Measurements from ENCODE around the gene SYNGAP1.
A peak's percentile ranks its signal among the peaks of the same experiment; 100 is the strongest.

Gene SYNGAP1

DNA sequence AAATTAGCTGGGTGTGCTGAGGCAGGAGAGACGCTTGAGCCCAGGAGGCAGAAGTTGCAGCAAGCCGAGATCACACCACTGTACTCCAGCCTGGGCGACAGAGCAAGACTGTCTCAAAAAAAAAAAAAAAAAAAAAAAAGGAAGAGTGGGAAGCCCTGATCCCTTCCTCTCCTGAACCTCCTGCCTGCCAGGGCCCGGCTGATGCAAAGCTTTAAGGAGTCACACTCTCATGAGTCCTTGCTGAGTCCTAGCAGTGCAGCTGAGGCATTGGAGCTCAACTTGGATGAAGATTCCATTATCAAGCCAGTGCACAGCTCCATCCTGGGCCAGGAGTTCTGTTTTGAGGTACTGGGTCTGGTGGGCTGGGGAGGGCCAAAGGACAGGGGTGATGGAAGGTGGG, 15.1 kb downstream of the SYNGAP1 start:
- DNase-seq = no peak

DNA sequence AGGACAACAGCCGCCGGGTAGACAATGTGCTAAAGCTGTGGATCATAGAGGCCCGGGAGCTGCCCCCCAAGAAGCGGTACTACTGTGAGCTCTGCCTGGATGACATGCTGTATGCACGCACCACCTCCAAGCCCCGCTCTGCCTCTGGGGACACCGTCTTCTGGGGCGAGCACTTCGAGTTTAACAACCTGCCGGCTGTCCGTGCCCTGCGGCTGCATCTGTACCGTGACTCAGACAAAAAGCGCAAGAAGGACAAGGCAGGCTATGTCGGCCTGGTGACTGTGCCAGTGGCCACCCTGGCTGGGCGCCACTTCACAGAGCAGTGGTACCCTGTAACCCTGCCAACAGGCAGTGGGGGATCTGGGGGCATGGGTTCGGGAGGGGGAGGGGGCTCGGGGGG, 17.8 kb downstream of the SYNGAP1 start:
- no peak for DNase-seq

- DNase-seq = no peak
Measured at GRCh38 chr6:33438978-33439594, 19.2 kb downstream of the SYNGAP1 start.

DNA sequence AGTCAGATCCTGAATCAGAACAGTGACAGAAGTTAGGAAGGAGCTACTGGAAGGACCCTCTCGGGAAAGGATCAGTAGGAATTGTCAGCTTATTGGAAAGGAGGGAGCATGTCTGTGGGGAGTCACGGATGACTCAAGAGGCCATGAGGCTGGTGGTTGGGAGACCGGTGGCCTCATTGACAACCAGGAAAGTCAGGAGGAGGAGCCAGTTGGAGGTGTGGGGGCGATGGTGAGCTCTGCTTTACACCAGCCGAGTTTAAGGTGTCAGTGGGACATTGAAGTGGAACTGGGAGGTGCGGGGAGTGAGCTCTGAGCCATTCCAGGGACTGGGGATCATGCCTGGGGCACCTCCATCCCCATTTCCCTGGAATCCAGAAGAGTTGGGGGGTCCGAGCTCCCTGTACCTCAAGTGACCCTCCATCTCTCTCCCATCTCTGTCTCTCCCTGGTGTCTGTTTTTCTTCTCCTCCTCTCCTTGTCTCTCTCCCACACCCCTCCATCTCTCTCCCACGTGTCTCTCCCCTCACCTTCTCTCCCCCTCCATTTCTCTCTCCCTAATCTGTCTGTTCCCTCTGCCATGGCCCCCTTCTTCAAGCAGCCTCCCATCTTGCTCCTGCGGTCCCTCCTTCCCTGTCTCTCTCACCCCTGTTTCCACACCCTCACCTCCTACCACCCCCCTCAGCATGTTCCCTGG, 20.2 kb downstream of the SYNGAP1 start:
- DNase-seq = peak in 2 of 51 donors; percentile 9 to 34

DNA sequence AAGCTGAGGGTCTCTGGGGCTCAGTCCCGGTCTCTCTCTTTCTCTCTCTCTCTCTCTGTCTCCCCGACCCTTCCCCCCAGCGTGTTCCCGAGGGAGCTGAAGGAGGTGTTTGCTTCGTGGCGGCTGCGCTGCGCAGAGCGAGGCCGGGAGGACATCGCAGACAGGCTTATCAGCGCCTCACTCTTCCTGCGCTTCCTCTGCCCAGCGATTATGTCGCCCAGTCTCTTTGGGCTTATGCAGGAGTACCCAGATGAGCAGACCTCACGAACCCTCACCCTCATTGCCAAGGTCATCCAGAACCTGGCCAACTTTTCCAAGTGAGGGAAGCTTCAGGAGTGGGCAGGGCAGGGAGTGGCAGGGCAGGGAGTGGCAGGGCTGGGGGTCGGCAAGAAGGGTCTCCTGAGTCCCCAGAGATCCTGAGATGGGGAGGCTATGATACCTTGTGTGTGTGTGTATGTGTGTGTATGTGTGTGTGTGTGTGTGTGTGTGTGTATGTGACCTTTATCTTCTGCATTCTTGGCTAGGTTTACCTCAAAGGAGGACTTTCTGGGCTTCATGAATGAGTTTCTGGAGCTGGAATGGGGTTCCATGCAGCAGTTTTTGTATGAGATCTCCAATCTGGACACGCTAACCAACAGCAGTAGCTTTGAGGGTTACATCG, 20.9 kb downstream of the SYNGAP1 start:
- no peak for DNase-seq

DNA sequence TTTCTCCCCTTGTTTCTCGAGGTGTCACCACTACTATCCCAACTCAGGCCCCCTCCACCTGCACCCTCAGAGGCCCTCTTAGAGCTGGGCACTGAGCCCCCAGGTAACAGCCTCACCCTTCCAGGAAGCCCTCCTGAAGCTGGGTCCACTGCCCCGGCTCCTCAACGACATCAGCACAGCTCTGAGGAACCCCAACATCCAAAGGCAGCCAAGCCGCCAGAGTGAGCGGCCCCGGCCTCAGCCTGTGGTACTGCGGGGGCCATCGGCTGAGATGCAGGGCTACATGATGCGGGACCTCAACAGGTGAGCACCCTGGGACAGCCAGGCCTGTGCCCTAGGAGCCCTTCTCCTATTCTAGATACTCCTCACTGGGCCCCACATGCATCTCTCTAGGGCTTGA, 21.6 kb downstream of the SYNGAP1 start:
- no peak for DNase-seq

DNA sequence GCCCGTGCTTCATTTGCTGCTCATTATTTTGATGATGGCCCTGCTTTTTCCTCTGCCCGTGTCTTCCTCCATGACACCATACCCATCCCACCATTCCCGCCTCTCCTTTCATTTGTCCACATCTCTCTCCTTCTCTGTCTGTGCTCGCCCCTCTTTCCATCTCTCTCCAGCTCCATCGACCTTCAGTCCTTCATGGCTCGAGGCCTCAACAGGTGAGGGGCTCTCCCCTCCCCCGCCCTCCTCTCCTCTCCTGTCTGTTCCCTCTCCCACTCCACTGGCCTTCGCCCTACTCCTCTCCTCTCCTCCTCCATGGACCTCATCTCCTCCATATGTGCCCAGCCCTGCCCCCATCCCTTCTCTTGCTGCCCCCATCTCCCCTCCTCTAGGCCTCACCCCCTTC, 22.4 kb downstream of the SYNGAP1 start:
- no peak for DNase-seq

DNA sequence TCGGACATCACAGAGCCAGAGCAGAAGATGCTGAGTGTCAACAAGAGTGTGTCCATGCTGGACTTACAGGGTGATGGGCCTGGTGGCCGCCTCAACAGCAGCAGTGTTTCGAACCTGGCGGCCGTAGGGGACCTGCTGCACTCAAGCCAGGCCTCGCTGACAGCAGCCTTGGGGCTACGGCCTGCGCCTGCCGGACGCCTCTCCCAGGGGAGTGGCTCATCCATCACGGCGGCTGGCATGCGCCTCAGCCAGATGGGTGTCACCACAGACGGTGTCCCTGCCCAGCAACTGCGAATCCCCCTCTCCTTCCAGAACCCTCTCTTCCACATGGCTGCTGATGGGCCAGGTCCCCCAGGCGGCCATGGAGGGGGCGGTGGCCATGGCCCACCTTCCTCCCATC, 23.2 kb downstream of the SYNGAP1 start:
- no peak for DNase-seq

GRCh38 chr6:33443619-33444504, 24.0 kb downstream of the SYNGAP1 start:
- DNase-seq = no peak

GRCh38 chr6:33445119-33445603, 25.3 kb downstream of the SYNGAP1 start:
- DNase-seq = no peak

DNA sequence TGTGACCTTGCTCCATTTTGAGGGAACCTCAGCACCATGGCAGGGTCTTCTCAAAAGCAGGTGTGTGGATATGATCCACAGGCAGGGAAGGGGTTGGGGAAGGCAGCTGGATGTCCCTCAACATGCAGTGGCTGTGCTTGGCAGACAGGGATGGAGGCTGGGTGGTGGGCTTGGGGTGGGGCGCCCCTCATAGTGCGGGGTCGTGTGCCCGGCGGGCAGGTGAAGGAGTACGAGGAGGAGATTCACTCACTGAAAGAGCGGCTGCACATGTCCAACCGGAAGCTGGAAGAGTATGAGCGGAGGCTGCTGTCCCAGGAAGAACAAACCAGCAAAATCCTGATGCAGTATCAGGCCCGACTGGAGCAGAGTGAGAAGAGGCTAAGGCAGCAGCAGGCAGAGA, 26.5 kb downstream of the SYNGAP1 start:
- no peak for DNase-seq

- no peak for DNase-seq
Measured at GRCh38 chr6:33450434-33450833, 30.6 kb downstream of the SYNGAP1 start.

DNA sequence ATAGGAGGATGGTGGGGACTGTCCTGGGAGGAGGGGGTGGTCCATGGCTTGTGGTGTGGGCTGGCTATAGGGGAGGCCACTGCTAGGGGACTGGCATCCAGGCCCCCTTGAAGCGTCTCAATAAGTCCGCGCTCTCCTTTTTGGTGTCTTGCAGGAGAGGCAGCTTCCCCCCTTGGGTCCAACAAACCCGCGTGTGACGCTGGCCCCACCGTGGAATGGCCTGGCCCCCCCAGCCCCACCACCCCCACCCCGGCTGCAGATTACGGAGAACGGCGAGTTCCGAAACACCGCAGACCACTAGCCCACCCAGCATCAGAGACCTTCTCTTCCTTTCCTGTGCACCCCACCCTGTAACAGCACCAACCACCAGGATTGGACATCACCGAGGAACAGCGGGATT, 31.7 kb downstream of the SYNGAP1 start:
- no peak for DNase-seq

- no peak for DNase-seq
Measured at GRCh38 chr6:33452496-33452895, 32.6 kb downstream of the SYNGAP1 start.

DNA sequence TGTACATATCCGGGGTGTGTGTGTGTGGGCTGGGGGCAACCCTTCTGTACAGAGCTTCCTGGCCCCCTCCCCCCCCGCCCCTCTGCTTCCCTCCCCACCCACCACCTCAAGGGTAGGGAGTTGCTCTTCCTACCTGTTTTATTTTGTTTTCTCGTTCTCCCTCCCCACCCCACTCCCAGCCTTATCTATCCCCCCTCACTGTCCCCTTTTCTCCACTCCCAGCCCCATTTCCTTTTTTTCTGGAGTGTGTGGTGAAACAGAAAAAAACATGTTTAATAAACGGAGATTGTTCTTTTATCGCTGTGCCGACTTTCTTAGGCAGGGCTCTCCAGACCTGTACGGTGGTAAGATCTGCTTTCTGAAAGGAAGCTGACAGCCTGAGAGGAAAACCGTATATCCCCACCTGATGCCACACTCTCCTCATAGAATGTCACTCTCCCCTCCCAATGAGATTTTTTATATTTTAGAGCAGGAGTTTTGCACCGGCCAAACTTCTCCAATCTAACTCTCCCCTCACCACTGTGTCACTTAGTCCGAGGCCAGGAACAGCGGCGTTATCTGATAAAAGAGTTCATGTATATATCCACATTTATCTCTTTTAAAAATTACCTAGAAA, 33.6 kb downstream of the SYNGAP1 start:
- DNase-seq = no peak

DNA sequence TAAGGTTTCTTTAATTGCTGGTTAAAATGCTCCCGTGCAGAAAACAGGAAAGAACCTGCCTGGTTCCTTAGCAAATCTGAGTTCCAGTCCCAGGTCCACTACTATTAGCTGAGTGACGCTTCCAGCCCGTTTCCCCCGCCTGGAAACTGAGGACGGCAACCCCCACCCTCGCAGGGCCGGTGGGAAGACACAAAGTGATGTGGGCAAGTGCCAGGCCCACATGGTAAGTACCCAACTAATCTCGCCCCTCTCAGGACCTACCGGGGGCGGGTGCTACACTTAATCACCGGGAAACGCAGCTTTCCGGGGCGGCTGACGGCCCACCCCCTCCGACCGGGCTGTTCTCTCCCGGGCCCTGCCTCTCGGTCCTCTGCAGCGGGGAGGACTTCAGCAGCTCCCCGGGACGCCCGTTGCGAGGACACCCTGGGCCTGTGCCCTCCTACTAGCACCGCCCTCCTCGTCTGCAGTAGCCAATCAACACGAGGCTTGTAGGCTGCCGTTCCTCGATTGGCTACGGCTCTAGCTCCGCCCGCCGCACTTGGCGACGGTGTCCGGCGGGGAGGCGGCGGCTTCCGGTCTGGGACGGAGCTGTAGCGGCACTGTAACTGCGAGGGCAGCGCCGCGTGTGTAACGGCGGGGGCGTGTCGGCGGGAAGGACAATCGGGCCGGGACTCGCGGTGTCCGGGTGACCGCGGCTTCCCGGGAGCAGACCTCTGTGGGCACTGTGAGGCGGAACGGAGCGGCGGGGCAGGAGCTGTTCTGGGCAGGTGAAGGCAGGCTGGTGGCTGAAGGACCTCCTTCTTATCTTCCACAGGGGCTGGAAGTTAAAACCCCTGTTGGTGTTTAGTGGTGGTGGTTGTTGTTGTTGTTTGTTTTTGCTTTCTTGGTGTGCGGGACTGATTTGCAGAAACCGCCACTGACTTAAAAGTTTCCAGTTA, 34.4 kb downstream of the SYNGAP1 start, which contains the start of gene ZBTB9:
TSS of gene ZBTB9 (plus strand) at position 568 of the 938 bp plus-strand sequence. CDS start 525 bp downstream, outside the sequence.
- peak; percentile 64 to 98 (median 94) for DNase-seq

DNA sequence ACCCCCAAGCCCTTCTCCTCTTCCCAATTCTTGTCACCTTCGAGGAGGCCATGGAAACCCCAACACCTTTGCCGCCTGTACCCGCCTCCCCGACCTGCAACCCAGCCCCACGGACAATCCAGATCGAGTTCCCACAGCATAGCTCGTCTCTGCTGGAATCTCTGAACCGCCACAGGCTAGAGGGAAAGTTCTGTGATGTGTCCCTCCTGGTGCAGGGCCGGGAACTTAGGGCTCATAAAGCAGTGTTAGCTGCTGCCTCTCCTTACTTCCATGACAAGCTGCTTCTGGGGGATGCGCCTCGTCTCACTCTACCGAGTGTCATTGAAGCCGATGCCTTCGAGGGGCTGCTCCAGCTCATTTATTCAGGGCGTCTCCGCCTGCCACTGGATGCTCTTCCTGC, 35.2 kb downstream of the SYNGAP1 start:
- DNase-seq = no peak

- no peak for DNase-seq
Measured at GRCh38 chr6:33456156-33456555, 36.3 kb downstream of the SYNGAP1 start.

DNA sequence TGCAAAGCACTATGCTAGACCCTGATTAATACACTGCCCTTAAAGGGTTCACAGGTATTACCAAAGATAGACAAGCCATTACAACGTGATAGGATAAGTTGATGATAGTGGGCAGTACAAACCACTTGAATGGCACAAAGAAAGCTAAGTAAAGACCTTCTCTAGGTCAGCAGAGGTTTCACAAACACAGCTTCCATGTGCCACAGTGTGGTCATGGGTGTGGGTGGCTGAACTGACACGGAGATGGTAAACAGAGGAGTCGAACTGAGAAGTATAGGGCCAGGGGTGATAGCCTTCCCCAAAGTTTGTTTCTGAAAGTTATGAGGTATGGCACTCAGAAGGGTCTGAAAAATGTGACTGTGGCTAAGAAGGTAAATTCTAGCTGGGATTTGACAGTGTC, 38.8 kb downstream of the SYNGAP1 start:
- DNase-seq = no peak

- no peak for DNase-seq
Measured at GRCh38 chr6:33459226-33459625, 39.4 kb downstream of the SYNGAP1 start.
